GM23338 (cell line): ENCODE measurements around the gene GLT6D1. TPM values are rescaled to one million over a fixed set of nuclear protein-coding genes. Genes with fewer than 3 reads are reported as not detected.

Source experiments
- ATAC-seq: fragments of 200-7000 bp; cut with Tn5 transposase; 3 replicates; pipeline ENCODE4 v1.9.1; 2020
- DNase-seq: peaks from one replicate; pipeline ENCODE4 v3.0.0-alpha.2; 2015; ENCODE audit warnings: low spot score
- H2AFZ ChIP-seq: fragments of 200-600 bp; sonication (generic); 2 replicates; pipeline ENCODE4 v1.8.0; 2016; ENCODE audit warnings: antibody characterized with exemption, mild to moderate bottlenecking, moderate library complexity
- H3F3A ChIP-seq: fragments of 200-600 bp; sonication (generic); replicated peaks from 2 replicates; pipeline ENCODE4 v1.8.0; 2017; ENCODE audit warnings: antibody characterized with exemption, mixed run types, low read depth
- H3K27ac ChIP-seq: fragments of 200-600 bp; sonication (generic); 2 replicates; pipeline ENCODE4 v1.6.1; 2016; ENCODE audit warnings: low read depth
- H3K27me3 ChIP-seq: fragments of 200-600 bp; sonication (generic); 2 replicates; pipeline ENCODE4 v1.8.0; 2016; ENCODE audit warnings: mild to moderate bottlenecking, mixed run types, moderate library complexity; ENCODE audit not compliant: insufficient read depth
- H3K36me3 ChIP-seq: fragments of 200-600 bp; sonication (generic); 2 replicates; pipeline ENCODE4 v1.8.0; 2016; ENCODE audit warnings: mild to moderate bottlenecking; ENCODE audit not compliant: insufficient read depth
- H3K4me1 ChIP-seq: fragments of 200-600 bp; sonication (generic); 2 replicates; pipeline ENCODE4 v1.8.0; 2016; ENCODE audit warnings: mild to moderate bottlenecking, moderate library complexity; ENCODE audit not compliant: insufficient read depth
- H3K4me2 ChIP-seq: fragments of 200-600 bp; sonication (generic); 2 replicates; pipeline ENCODE4 v1.7.1; 2017; ENCODE audit warnings: mixed run types
- H3K4me3 ChIP-seq: fragments of 200-600 bp; sonication (generic); 2 replicates; pipeline ENCODE4 v1.6.1; 2016; ENCODE audit warnings: mixed run types
- H3K79me2 ChIP-seq: fragments of 200-600 bp; sonication (generic); replicated peaks from 2 replicates; pipeline ENCODE4 v1.8.0; 2017; ENCODE audit warnings: mild to moderate bottlenecking; ENCODE audit not compliant: insufficient read depth
- H3K9me2 ChIP-seq: fragments of 200-600 bp; sonication (generic); 2 replicates; pipeline ENCODE4 v1.8.0; 2017; ENCODE audit not compliant: insufficient read depth
- H4K20me1 ChIP-seq: fragments of 200-600 bp; sonication (generic); replicated peaks from 2 replicates; pipeline ENCODE4 v1.8.0; 2017; ENCODE audit warnings: mild to moderate bottlenecking; ENCODE audit not compliant: insufficient read depth
- H3K27ac Mint-ChIP-seq: 2 replicates; pipeline ENCODE4 v1.8.0; 2020; ENCODE audit warnings: inconsistent platforms, mild to moderate bottlenecking, moderate library complexity, mixed read lengths
- H3K27me3 Mint-ChIP-seq: 3 replicates; pipeline ENCODE4 v1.8.0; 2022; ENCODE audit warnings: low read depth, mild to moderate bottlenecking, moderate library complexity, mixed read lengths, inconsistent platforms; ENCODE audit not compliant: insufficient read depth, poor library complexity
- H3K36me3 Mint-ChIP-seq: 3 replicates; pipeline ENCODE4 v1.8.0; 2021; ENCODE audit warnings: low read depth, mild to moderate bottlenecking, inconsistent platforms, moderate library complexity, mixed read lengths
- H3K4me1 Mint-ChIP-seq: 3 replicates; pipeline ENCODE4 v1.8.0; 2020; ENCODE audit warnings: mild to moderate bottlenecking, inconsistent platforms, mixed read lengths
- H3K4me3 Mint-ChIP-seq: 3 replicates; pipeline ENCODE4 v1.8.0; 2021; ENCODE audit warnings: moderate library complexity, mild to moderate bottlenecking, inconsistent platforms, mixed read lengths
- H3K9me3 Mint-ChIP-seq: 3 replicates; pipeline ENCODE4 v1.8.0; 2020; ENCODE audit warnings: moderate library complexity, mild to moderate bottlenecking, inconsistent platforms, mixed read lengths
- CREB1 ChIP-seq: fragments of 250-450 bp; sonication (Bioruptor Pico); IDR thresholded peaks from 2 replicates; pipeline ENCODE4 v1.5.0; 2020; ENCODE audit warnings: low read depth, mild to moderate bottlenecking, moderate library complexity
- ETS1 ChIP-seq: IDR thresholded peaks from 2 replicates; pipeline ENCODE4 v1.6.1; 2016; ENCODE audit warnings: antibody characterized with exemption
- EZH2 ChIP-seq: fragments of 200-600 bp; sonication (generic); IDR thresholded peaks from one replicate; pipeline ENCODE4 v1.8.0; 2017; ENCODE audit warnings: antibody characterized with exemption, mild to moderate bottlenecking, low read depth; ENCODE audit not compliant: unreplicated experiment
- EZH2phosphoT487 ChIP-seq: fragments of 200-600 bp; sonication (generic); IDR thresholded peaks from one replicate; pipeline ENCODE4 v1.8.1; 2018; ENCODE audit warnings: antibody characterized with exemption; ENCODE audit not compliant: unreplicated experiment
- JUNB ChIP-seq: IDR thresholded peaks from one replicate; pipeline ENCODE4 v1.6.1; 2016; ENCODE audit warnings: antibody characterized with exemption; ENCODE audit not compliant: unreplicated experiment
- NANOG ChIP-seq: IDR thresholded peaks from 2 replicates; pipeline ENCODE4 v1.6.1; 2016; ENCODE audit warnings: antibody characterized with exemption, borderline replicate concordance
- POLR2AphosphoS5 ChIP-seq: IDR thresholded peaks from 2 replicates; pipeline ENCODE4 v1.6.1; 2016; ENCODE audit warnings: antibody characterized with exemption, low read depth
- STAT1 ChIP-seq: IDR thresholded peaks from one replicate; pipeline ENCODE4 v1.6.1; 2016; ENCODE audit warnings: antibody characterized with exemption; ENCODE audit not compliant: unreplicated experiment
- ZNF114 ChIP-seq: fragments of 250-450 bp; sonication (Bioruptor Pico); IDR thresholded peaks from 2 replicates; pipeline ENCODE4 v1.5.0; 2020; ENCODE audit warnings: mild to moderate bottlenecking, moderate library complexity
- ZNF331 ChIP-seq: fragments of 250-450 bp; sonication (Bioruptor Pico); IDR thresholded peaks from 2 replicates; pipeline ENCODE4 v1.5.0; 2020; ENCODE audit warnings: low read depth, mild to moderate bottlenecking, moderate library complexity
- ZNF462 ChIP-seq: fragments of 250-450 bp; sonication (Bioruptor Pico); IDR thresholded peaks from 2 replicates; pipeline ENCODE4 v1.5.0; 2020; ENCODE audit warnings: mild to moderate bottlenecking, moderate library complexity
- polyA plus RNA-seq: library from polyadenylated mRNA; unstranded; fragments of >200 nt; fragmentation: Nextera tagmentation; extraction: Ambion mirVana; gene quantifications from 2 replicates; pipeline ENCODE4 v1.2.1, GENCODE V29; 2016
- total RNA-seq: library from RNA; depleted of rRNA; stranded (reverse); fragments of >200 nt; shearing (Covaris generic); gene quantifications from 2 replicates; pipeline ENCODE4 v1.2.3, GENCODE V29; 2014
- TF ChIP-seq, protein P1 (sequence below), 2 experiments: fragments of 200-600 bp in 1 of 2; sonication (generic) in 1 of 2; conservative IDR thresholded peaks; 2 replicates each; pipeline versions ENCODE4 v1.5.1 to v1.6.1; 2016 to 2017; ENCODE audit warnings: antibody characterized with exemption in 2 of 2, low read depth in 2 of 2, mild to moderate bottlenecking in 2 of 2, moderate library complexity in 1 of 2
- TF ChIP-seq, protein P2 (sequence below): IDR thresholded peaks from one replicate; pipeline ENCODE4 v1.6.1; 2018; ENCODE audit warnings: antibody characterized with exemption; ENCODE audit not compliant: unreplicated experiment

GLT6D1 gene
- total and polyA plus RNA-seq, 2 experiments from 2014 or later, result not detected

DNA sequence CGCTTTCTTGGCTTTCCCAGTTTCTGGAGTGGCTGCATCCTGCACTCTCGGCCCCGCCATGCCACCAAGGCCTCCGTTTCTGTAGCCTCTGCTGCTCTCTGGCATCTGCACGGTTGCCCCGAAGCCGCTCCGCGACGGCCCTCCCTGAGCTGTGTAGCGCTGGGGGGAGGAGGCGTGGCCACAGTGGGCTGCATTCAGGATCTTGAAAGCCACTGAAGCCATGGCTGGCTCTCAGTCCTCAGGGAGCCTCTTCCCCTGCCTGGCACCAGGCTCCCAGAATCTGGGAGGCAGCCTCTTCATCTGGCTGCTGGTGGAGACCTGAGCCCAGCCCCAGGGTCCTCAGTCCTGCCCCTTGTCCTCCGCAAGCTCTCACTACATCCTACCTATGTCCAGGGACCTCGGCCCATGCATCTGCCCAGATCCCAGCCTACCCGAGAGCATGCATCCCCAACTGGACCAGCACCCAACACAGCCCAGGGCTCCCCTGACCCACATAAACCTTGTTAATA, 52.7 kb downstream of the GLT6D1 start:
- Histone ChIP-seq H3K27me3 (no peaks in the 10 kb centered on the region), H3K36me3 (no peaks in the 10 kb centered on the region), H4K20me1 (no peaks in the 10 kb centered on the region), H3K9me2 (no peaks in the 10 kb centered on the region), H3K4me1 (no peaks in the 10 kb centered on the region), H3F3A (no peaks in the 10 kb centered on the region), H2AFZ (no peak overlapping the region), H3K27ac (no peak overlapping the region), H3K79me2 (no peaks in the 10 kb centered on the region), H3K4me2 (no peak overlapping the region), H3K4me3 (no peak overlapping the region)
- Mint-ChIP-seq H3K9me3 (peaks cover 5% of the 10 kb centered on the region; the same call in 2 of the 3 replicates), H3K27ac (no peak overlapping the region), H3K27me3 (peaks cover 6% of the 10 kb centered on the region), H3K4me1 (no peaks in the 10 kb centered on the region), H3K36me3 (peaks cover 1% of the 10 kb centered on the region; the same call in 1 of the 3 replicates), H3K4me3 (no peak overlapping the region)
- TF ChIP-seq, protein P1, sequence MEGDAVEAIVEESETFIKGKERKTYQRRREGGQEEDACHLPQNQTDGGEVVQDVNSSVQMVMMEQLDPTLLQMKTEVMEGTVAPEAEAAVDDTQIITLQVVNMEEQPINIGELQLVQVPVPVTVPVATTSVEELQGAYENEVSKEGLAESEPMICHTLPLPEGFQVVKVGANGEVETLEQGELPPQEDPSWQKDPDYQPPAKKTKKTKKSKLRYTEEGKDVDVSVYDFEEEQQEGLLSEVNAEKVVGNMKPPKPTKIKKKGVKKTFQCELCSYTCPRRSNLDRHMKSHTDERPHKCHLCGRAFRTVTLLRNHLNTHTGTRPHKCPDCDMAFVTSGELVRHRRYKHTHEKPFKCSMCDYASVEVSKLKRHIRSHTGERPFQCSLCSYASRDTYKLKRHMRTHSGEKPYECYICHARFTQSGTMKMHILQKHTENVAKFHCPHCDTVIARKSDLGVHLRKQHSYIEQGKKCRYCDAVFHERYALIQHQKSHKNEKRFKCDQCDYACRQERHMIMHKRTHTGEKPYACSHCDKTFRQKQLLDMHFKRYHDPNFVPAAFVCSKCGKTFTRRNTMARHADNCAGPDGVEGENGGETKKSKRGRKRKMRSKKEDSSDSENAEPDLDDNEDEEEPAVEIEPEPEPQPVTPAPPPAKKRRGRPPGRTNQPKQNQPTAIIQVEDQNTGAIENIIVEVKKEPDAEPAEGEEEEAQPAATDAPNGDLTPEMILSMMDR (conservative IDR thresholded peaks at IDR 0.05; ENCODE audit: low read depth in 2 of 2), result no peak
- TF ChIP-seq NANOG (no peak), STAT1 (no peak), EZH2 (no peak), POLR2AphosphoS5 (no peak), ETS1 (no peak), EZH2phosphoT487 (no peak), CREB1 (no peak), ZNF331 (no peak), JUNB (no peak), ZNF462 (CRISPR knock-in tag) (no peak), ZNF114 (CRISPR knock-in tag) (no peak)
- TF ChIP-seq, protein P2, sequence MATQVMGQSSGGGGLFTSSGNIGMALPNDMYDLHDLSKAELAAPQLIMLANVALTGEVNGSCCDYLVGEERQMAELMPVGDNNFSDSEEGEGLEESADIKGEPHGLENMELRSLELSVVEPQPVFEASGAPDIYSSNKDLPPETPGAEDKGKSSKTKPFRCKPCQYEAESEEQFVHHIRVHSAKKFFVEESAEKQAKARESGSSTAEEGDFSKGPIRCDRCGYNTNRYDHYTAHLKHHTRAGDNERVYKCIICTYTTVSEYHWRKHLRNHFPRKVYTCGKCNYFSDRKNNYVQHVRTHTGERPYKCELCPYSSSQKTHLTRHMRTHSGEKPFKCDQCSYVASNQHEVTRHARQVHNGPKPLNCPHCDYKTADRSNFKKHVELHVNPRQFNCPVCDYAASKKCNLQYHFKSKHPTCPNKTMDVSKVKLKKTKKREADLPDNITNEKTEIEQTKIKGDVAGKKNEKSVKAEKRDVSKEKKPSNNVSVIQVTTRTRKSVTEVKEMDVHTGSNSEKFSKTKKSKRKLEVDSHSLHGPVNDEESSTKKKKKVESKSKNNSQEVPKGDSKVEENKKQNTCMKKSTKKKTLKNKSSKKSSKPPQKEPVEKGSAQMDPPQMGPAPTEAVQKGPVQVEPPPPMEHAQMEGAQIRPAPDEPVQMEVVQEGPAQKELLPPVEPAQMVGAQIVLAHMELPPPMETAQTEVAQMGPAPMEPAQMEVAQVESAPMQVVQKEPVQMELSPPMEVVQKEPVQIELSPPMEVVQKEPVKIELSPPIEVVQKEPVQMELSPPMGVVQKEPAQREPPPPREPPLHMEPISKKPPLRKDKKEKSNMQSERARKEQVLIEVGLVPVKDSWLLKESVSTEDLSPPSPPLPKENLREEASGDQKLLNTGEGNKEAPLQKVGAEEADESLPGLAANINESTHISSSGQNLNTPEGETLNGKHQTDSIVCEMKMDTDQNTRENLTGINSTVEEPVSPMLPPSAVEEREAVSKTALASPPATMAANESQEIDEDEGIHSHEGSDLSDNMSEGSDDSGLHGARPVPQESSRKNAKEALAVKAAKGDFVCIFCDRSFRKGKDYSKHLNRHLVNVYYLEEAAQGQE, result no peak
- no peak for DNase-seq
- ATAC-seq, result no peak
